ENCODE measurements around the gene MYO1F.

The MYO1F gene

GRCh38 chr19:8491574-8491973, 85.7 kb downstream of the MYO1F start:
- DNase-seq (ENCODE audit: low read depth, low spot score): no peak

- no peak for DNase-seq (ENCODE audit: low read depth, low spot score)
Observed at GRCh38 chr19:8490873-8491272, 86.4 kb downstream of the MYO1F start.

GRCh38 chr19:8490395-8490760, 86.9 kb downstream of the MYO1F start:
- no peak for DNase-seq (ENCODE audit: low read depth, low spot score)

- no peak for DNase-seq (ENCODE audit: low read depth, low spot score)
Observed at GRCh38 chr19:8489561-8490394, 87.5 kb downstream of the MYO1F start.

- DNase-seq (ENCODE audit: low read depth, low spot score): no peak
Observed at GRCh38 chr19:8488365-8488764, 88.9 kb downstream of the MYO1F start.

- DNase-seq (ENCODE audit: low read depth, low spot score): no peak
Observed at GRCh38 chr19:8487137-8487851, 89.9 kb downstream of the MYO1F start.

- no peak for DNase-seq (ENCODE audit: low read depth, low spot score)
Observed at GRCh38 chr19:8486661-8487136, 90.5 kb downstream of the MYO1F start.

GRCh38 chr19:8485561-8486371, 91.5 kb downstream of the MYO1F start:
- DNase-seq (ENCODE audit: low read depth, low spot score): no peak

GRCh38 chr19:8484331-8484894, 92.8 kb downstream of the MYO1F start:
- DNase-seq (ENCODE audit: low read depth, low spot score): no peak

GRCh38 chr19:8483165-8483564, 94.1 kb downstream of the MYO1F start:
- DNase-seq (ENCODE audit: low read depth, low spot score): no peak

- DNase-seq (ENCODE audit: low read depth, low spot score): no peak
Observed at GRCh38 chr19:8482696-8483095, 94.5 kb downstream of the MYO1F start.

- no peak for DNase-seq (ENCODE audit: low read depth, low spot score)
Observed at GRCh38 chr19:8481616-8482015, 95.6 kb downstream of the MYO1F start.

GRCh38 chr19:8481201-8481600, 96.0 kb downstream of the MYO1F start:
- DNase-seq (ENCODE audit: low read depth, low spot score): no peak

GRCh38 chr19:8478598-8478997, 98.6 kb downstream of the MYO1F start:
- no peak for DNase-seq (ENCODE audit: low read depth, low spot score)

GRCh38 chr19:8477889-8478288, 99.4 kb downstream of the MYO1F start:
- no peak for DNase-seq (ENCODE audit: low read depth, low spot score)

- DNase-seq (ENCODE audit: low read depth, low spot score): no peak
Observed at GRCh38 chr19:8476524-8476923, 100.7 kb downstream of the MYO1F start.

GRCh38 chr19:8475005-8475404, 102.2 kb downstream of the MYO1F start:
- no peak for DNase-seq (ENCODE audit: low read depth, low spot score)

- no peak for DNase-seq (ENCODE audit: low read depth, low spot score)
Observed at GRCh38 chr19:8473648-8474476, 103.4 kb downstream of the MYO1F start.

Measured in activated CD4-positive, CD25-positive, alpha-beta regulatory T cell treated with anti-CD3 and anti-CD28 coated beads, Interleukin-2, amount 50 U/mL, for 16 hours (primary cell).